ENCODE measurements around the gene CACNA2D1. TPM values are rescaled to one million over a fixed set of nuclear protein-coding genes. Genes with fewer than 3 reads are reported as not detected.

CACNA2D1 gene
- total RNA-seq, 3 donors from 2014 or later (not counting 1 experiment from before 2014, with no cell fraction given) = not detected

GRCh38 chr7:82335001-82335400, 108.6 kb downstream of the CACNA2D1 start:
- Histone ChIP-seq H3K4me1 (ENCODE audit: control insufficient read depth, insufficient read depth, low read length) (no peaks in the 10 kb centered on the region), H3K36me3 (ENCODE audit: control insufficient read depth, insufficient read depth, low read length) (no peaks in the 10 kb centered on the region), H3K4me3 (ENCODE audit: low read length) (no peak overlapping the region), H3K9me3 (ENCODE audit: control insufficient read depth, insufficient read depth, low read length) (no peaks in the 10 kb centered on the region), H3K27ac (ENCODE audit: low read length) (no peak overlapping the region), H3K27me3 (ENCODE audit: control insufficient read depth, insufficient read depth, low read length) (no peaks in the 10 kb centered on the region)
- WGBS (ENCODE audit: insufficient coverage) = 83% methylated on average over 1 of the region's 2 CpGs
- Mint-ChIP-seq H3K27me3 (ENCODE audit: low read depth in 2 of 2) (no peaks in the 10 kb centered on the region), H3K4me1 (no peaks in the 10 kb centered on the region), H3K9me3 (peaks cover 7 to 12% of the 10 kb centered on the region in 2 donors), H3K27ac (no peak overlapping the region), H3K36me3 (no peaks in the 10 kb centered on the region), H3K4me3 (no peak overlapping the region)
- ATAC-seq = no peak
- DNase-seq = no peak
- TF ChIP-seq, protein P1, sequence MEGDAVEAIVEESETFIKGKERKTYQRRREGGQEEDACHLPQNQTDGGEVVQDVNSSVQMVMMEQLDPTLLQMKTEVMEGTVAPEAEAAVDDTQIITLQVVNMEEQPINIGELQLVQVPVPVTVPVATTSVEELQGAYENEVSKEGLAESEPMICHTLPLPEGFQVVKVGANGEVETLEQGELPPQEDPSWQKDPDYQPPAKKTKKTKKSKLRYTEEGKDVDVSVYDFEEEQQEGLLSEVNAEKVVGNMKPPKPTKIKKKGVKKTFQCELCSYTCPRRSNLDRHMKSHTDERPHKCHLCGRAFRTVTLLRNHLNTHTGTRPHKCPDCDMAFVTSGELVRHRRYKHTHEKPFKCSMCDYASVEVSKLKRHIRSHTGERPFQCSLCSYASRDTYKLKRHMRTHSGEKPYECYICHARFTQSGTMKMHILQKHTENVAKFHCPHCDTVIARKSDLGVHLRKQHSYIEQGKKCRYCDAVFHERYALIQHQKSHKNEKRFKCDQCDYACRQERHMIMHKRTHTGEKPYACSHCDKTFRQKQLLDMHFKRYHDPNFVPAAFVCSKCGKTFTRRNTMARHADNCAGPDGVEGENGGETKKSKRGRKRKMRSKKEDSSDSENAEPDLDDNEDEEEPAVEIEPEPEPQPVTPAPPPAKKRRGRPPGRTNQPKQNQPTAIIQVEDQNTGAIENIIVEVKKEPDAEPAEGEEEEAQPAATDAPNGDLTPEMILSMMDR (IDR thresholded peaks at IDR 0.05) = no peak
- intact Hi-C loops (cut with micrococcal nuclease) = no loop called here

DNA sequence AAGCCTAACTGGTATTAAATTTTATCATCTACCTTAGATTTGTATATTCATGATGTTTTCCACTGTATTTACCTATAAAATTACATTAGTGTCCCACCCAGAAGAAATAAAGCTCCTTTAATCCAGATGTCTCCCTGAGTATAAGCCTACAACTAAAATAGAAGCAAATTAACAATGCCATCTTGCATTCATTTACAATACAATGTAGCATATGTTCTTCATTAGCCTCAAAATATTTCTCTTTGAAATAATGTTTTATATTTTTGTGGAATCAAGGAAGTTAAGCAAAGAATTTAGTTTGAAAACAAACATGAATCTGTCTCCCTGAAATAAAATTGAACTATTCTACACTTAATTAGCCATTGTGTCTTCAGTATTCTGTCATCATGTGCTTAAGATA, 112.3 kb downstream of the CACNA2D1 start:
- no peaks in the 10 kb centered on the region for H3K36me3 ChIP-seq (ENCODE audit: control insufficient read depth, insufficient read depth, low read length)
- intact Hi-C loops (cut with micrococcal nuclease) = no loop called here
- no peaks in the 10 kb centered on the region for H3K9me3 ChIP-seq (ENCODE audit: control insufficient read depth, insufficient read depth, low read length)
- no peaks in the 10 kb centered on the region for H3K4me1 ChIP-seq (ENCODE audit: control insufficient read depth, insufficient read depth, low read length)
- no peak for DNase-seq
- H3K27me3 Mint-ChIP-seq (ENCODE audit: low read depth in 2 of 2) = no peaks in the 10 kb centered on the region
- H3K4me3 ChIP-seq (ENCODE audit: low read length) = no peak overlapping the region
- TF ChIP-seq, protein P1 (IDR thresholded peaks at IDR 0.05) = no peak
- H3K27ac Mint-ChIP-seq = no peak overlapping the region
- ATAC-seq = no peak
- H3K27ac ChIP-seq (ENCODE audit: low read length) = no peak overlapping the region
- H3K27me3 ChIP-seq (ENCODE audit: control insufficient read depth, insufficient read depth, low read length) = no peaks in the 10 kb centered on the region
- peaks cover 11 to 17% of the 10 kb centered on the region in 2 donors for H3K9me3 Mint-ChIP-seq
- H3K4me3 Mint-ChIP-seq = no peak overlapping the region
- H3K4me1 Mint-ChIP-seq = no peaks in the 10 kb centered on the region
- no peaks in the 10 kb centered on the region for H3K36me3 Mint-ChIP-seq

GRCh38 chr7:82330706-82331215, 112.8 kb downstream of the CACNA2D1 start:
- Mint-ChIP-seq H3K4me1 (no peaks in the 10 kb centered on the region), H3K9me3 (peaks cover 11 to 16% of the 10 kb centered on the region in 2 donors), H3K27me3 (ENCODE audit: low read depth in 2 of 2) (no peaks in the 10 kb centered on the region), H3K27ac (no peak overlapping the region), H3K36me3 (no peaks in the 10 kb centered on the region), H3K4me3 (no peak overlapping the region)
- Histone ChIP-seq H3K4me1 (ENCODE audit: control insufficient read depth, insufficient read depth, low read length) (no peaks in the 10 kb centered on the region), H3K27me3 (ENCODE audit: control insufficient read depth, insufficient read depth, low read length) (no peaks in the 10 kb centered on the region), H3K36me3 (ENCODE audit: control insufficient read depth, insufficient read depth, low read length) (no peaks in the 10 kb centered on the region), H3K4me3 (ENCODE audit: low read length) (no peak overlapping the region), H3K27ac (ENCODE audit: low read length) (no peak overlapping the region), H3K9me3 (ENCODE audit: control insufficient read depth, insufficient read depth, low read length) (no peaks in the 10 kb centered on the region)
- 58% methylated on average over 1 of the region's 2 CpGs for WGBS (ENCODE audit: insufficient coverage)
- intact Hi-C loops (cut with micrococcal nuclease) = no loop called here
- DNase-seq (no peak), ATAC-seq (no peak)
- TF ChIP-seq, protein P1 (IDR thresholded peaks at IDR 0.05) = no peak

DNA sequence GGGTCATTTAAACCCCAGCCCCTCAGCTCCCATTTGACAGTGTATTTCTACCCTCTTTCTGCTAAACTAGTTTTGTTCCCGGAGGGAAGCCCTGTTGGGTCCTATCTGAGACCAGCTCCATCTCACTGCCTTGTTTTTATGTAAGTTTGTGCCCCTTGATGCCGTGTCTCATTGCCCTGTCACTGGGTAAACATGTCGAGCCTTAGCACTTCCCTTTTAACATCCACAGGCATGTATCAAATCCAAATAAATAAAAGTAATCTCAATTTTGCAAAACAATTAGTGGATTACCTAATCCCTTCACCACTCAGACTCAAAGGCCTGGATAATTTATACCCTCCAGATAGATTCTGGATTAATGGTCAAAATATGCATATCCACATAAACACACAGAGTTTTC, 115.7 kb downstream of the CACNA2D1 start:
- Mint-ChIP-seq H3K4me1 (no peaks in the 10 kb centered on the region), H3K27me3 (ENCODE audit: low read depth in 2 of 2) (no peaks in the 10 kb centered on the region), H3K36me3 (no peaks in the 10 kb centered on the region), H3K27ac (no peak overlapping the region), H3K9me3 (peaks cover 9 to 14% of the 10 kb centered on the region in 2 donors), H3K4me3 (no peak overlapping the region)
- H3K9me3 ChIP-seq (ENCODE audit: control insufficient read depth, insufficient read depth, low read length) = no peaks in the 10 kb centered on the region
- H3K4me1 ChIP-seq (ENCODE audit: control insufficient read depth, insufficient read depth, low read length) = no peaks in the 10 kb centered on the region
- ATAC-seq = no peak
- no peaks in the 10 kb centered on the region for H3K27me3 ChIP-seq (ENCODE audit: control insufficient read depth, insufficient read depth, low read length)
- H3K4me3 ChIP-seq (ENCODE audit: low read length) = no peak overlapping the region
- 71% methylated on average over 3 of the region's 3 CpGs for WGBS (ENCODE audit: insufficient coverage)
- no peaks in the 10 kb centered on the region for H3K36me3 ChIP-seq (ENCODE audit: control insufficient read depth, insufficient read depth, low read length)
- DNase-seq = no peak
- no peak overlapping the region for H3K27ac ChIP-seq (ENCODE audit: low read length)
- TF ChIP-seq, protein P1 (IDR thresholded peaks at IDR 0.05) = no peak
- intact Hi-C loops (cut with micrococcal nuclease) = no loop called here
